Measurements from ENCODE around the gene UNC45B.
"Not testable (repeated sequence)": the region's sequence is repeated elsewhere in the genome, so short reads cannot be mapped to it uniquely, and the experiment has no call there.

DNA sequence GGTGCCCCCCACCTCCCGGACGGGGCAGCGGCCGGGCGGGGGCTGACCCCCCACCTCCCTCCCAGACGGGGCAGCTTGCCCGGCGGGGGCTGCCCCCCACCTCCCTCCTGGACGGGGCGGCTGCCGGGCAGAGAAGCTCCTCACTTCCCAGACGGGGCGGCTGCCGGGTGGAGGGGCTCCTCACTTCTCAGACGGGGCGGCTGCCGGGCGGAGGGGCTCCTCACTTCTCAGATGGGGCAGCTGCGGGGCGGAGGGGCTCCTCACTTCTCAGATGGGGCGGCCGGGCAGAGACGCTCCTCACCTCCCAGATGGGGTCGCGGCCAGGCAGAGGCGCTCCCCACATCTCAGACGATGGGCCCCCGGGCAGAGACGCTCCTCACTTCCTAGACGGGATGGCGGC, 47.4 kb downstream of the UNC45B start:
- TF ChIP-seq POLR2A, POLR2AphosphoS5 (IDR thresholded peaks at IDR 0.05): not testable (repeated sequence)
- TF ChIP-seq, protein P1, sequence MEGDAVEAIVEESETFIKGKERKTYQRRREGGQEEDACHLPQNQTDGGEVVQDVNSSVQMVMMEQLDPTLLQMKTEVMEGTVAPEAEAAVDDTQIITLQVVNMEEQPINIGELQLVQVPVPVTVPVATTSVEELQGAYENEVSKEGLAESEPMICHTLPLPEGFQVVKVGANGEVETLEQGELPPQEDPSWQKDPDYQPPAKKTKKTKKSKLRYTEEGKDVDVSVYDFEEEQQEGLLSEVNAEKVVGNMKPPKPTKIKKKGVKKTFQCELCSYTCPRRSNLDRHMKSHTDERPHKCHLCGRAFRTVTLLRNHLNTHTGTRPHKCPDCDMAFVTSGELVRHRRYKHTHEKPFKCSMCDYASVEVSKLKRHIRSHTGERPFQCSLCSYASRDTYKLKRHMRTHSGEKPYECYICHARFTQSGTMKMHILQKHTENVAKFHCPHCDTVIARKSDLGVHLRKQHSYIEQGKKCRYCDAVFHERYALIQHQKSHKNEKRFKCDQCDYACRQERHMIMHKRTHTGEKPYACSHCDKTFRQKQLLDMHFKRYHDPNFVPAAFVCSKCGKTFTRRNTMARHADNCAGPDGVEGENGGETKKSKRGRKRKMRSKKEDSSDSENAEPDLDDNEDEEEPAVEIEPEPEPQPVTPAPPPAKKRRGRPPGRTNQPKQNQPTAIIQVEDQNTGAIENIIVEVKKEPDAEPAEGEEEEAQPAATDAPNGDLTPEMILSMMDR (IDR thresholded peaks at IDR 0.05) = not testable (repeated sequence)
